DMS114 treated with DMSO at 0.1 percent for 48 hours (cell line): Measurements from ENCODE around the gene GRIK3.
"Not testable (repeated sequence)": the region's sequence is repeated elsewhere in the genome, so short reads cannot be mapped to it uniquely, and the experiment has no call there.

Experiments used
- DNase-seq: peaks from one replicate; lab custom pipeline; 2025; ENCODE audit not compliant: unreplicated experiment; lab: John Stamatoyannopoulos, UW

GRIK3 gene

DNA sequence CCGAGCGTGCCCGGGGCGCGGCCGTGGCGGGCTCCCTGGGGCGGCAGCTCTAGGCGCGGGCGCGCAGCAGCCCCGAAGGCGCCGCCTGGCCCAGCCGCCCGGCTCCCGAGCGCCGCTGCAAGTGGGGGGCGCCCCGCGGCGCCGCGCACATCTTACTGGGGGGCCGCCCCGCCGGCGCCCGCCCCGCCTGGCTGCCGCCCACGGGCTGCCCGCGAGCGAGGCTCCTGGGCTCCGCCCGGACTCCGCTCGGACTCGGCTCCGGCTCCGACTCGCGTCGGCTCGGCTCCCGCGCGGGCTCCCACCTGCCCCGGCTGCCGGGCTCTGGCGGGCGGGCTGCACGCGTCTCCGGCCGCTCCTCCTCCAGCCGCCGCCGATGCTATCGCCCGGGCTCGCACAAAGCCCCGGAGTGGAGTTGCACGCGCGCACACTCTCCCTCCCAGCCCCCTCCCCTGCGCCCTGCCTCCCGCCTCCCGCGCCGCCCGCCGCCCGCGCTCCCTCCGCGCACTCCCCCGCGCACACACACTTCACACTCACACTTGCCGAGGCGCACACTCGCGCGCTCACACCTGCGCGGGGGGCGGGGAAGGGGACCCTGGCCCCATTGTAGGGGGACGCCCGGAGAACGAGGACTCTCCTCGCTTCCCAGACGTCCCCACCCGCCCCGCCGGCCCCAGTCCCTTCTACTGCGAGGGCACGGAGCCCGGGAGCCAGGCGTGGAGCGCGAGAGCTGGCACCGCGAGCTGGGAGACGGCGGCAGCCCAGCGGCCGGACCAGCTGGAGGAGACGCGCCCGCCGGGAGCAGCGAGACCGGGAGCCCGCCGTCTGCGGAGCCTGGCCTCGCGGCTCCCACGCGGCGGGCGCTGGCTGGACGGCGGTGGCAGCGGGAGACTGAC is at the start of gene GRIK3:
Gene GRIK3, minus strand, starts transcription at position 395 of the 893 bp plus-strand sequence. CDS start 407 bp downstream, outside the sequence.
- no peak for DNase-seq

DNA sequence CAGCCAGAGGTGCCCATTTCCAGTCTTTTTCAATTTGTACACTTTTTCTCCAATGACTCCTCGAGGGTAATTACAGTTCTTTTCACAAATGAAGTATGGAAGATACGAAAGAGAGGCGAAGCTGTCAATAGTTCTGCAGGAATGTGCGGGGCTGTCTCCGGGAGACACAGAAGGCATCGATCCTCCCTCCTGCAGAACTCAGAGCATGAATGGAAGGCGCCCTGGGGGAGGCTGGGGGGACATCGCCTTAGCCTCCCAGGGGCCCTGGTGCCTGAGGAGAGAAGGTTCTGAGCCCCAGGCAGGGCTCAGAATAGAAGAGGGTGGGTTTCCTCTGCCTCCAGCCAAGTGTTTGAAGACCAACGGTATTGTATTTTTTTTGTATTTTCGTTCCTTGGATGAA is 49.7 kb upstream of the GRIK3 start:
- DNase-seq: no peak

DNA sequence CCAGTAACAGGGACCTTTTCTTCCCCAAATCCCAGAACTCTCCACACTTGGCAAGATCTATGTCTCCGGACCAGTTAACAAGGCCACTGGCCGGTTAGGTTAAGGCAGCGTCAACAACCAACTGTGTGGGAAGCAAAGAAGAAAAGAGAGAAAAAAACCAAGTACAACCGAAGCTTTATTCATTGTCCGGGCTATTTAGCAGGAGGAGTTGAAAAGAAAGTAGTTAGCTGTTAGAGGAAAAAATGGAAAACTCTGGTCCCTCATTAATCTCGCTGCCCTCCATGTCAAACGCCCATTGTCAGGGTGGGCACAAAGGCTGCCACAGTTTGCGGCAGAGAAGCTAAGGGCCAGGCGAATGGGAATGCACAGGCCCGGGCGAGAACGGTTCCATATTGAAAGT is 49.3 kb upstream of the GRIK3 start:
- DNase-seq: no peak

DNA sequence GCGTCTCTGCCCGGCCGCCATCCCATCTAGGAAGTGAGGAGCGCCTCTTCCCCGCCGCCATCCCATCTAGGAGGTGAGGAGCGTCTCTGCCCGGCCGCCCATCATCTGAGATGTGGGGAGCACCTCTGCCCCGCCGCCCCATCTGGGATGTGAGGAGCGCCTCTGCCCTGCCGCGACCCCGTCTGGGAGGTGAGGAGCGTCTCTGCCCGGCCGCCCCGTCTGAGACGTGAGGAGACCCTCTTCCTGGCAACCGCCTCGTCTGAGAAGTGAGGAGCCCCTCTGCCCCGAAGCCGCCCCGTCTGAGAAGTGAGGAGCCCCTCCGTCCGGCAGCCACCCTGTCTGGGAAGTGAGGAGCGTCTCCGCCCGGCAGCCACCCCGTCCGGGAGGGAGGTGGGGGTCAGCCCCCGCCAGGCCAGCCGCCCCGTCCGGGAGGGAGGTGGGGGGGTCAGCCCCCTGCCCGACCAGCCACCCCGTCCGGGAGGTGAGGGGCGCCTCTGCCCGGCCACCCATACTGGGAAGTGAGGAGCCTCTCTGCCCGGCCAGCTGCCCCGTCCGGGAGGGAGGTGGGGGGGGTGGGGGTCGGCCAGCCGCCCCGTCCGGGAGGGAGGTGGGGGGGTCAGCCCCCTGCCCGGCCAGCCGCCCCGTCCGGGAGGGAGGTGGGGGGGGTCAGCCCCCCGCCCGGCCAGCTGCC is 46.1 kb upstream of the GRIK3 start:
- not testable (repeated sequence) for DNase-seq

DNA sequence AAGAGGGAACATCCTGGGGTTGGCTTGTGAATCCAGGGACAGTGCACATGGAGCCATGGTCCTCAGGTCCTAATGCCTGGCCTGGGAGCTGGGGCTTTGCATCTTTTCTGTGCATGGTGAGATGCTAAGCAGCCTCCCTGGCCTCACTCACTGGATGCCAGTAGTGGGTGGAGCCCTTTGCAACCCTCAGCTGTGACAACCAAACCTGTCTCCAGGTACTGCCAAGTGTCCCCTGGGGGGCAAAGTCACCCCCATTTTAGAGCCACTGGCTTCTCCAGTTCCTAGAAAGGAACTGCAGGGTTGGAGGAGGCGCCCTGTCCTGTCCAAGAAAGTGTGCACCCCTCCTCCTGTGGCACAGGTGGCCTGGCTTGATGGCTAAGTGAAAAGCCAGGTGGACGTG is 44.6 kb upstream of the GRIK3 start:
- no peak for DNase-seq

DNA sequence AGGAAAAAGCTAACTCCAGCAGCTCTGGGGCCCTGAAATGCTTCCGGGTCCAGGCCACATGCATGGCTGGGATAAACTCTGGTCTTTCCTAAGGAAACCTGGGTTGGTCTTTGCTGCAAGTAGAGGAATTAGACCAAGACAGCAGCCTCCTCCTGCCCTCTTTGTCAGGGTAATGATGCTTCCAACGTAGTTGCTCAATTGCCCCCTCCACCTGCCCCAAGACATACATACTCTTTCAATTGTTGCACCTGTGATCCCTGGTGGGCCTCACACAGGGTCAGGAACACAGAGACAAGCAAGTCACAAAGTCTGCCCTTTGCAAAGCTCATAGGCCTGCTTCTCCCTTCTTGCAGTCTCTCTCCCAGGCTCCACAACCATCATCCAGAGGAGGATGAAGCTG is 41.9 kb upstream of the GRIK3 start:
- no peak for DNase-seq

DNA sequence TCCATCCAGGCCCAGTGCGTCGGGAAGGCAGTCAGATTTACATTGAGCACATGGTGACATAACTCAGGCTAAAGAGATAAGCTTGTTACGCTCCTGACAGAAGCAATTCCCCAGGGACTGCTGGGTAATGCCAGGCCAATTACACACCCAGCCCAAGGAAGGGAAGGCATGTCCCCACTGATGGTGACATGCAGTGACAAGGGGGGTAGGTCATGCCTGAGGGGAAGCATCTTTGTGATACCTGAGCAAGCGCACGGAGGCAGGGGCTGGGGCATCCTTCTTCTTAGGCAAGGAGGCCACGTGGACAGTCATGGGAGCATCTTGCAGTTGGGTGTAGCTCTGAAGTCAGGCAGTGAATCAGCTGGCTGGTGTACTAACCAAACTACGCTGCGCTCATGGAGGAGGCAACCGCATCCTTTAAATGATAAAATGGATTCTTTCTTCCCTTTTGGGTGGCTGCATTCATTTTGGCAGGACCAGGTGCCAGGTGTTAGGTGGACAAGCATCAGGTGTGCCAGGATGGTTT is 39.6 kb upstream of the GRIK3 start:
- no peak for DNase-seq

DNA sequence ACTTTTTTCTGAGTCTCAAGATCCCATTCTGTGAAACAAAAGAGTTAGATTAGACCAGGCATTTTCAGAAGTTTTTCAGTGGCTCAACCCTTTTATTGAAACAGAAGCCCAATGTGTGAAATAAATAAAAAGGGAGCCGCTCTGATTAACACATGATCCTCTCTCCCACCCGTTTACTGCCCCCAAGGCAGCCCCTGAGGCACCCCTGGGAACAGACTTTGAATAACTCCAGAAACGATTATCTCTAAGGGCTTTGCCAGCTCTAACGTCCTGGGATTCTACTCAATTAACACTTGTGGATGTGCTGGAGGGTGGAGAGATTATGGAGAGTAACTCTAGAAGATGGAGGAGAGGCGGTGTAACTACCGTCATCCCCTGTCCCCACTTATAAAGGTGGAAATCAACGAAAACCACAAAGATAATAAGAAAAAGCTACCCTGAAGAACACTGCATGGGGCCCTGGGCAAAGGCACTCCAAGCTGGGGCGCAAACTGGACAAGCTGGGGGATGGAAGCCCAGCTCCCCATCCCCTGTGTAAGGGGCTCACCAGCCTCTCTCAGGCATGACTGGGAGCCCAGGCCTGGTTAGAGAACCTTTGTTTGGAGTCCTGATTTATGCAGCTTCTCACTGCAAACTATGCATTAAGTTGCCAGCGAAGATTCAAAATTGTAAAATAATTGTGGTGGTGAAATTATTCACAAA is 39.0 kb upstream of the GRIK3 start:
- no peak for DNase-seq

DNA sequence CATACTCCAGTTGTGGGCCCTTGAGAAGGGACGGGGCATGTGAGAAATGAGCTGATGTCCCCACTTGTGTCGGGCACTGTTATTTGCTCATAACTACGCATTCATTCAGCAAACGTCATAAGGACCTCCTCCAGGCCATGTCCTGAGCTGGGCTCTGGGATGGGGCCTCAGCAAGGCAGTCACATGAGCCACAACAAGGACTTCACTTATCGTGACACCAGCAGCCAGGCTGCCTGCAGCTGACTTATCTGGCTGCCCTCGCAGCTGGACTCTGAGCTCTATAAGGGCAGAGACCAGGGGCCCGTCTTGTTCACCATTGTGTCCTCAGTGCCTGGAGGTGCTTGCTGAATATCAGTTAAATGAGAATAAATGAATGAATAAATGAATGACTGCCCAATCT is 37.5 kb upstream of the GRIK3 start:
- no peak for DNase-seq

DNA sequence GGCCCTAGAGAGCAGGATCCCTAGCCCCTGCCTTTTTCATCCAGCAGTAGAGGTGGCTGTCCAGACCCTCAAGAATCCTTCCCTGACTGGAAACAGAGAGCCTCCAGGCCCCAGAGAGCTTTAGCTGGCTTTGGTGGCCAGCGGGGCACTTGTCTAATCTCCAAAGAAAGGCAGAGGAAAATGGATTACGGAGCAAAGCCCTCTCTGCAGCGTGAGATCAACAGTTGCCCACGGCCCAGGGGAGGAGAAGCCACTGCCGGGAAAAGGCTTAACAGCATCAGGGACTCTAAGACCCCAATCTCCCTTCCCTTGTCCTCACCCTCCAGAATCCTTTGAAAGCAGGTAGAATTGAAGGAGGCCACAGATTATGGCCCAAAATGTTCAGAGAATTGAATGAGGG is 35.8 kb upstream of the GRIK3 start:
- DNase-seq: no peak

DNA sequence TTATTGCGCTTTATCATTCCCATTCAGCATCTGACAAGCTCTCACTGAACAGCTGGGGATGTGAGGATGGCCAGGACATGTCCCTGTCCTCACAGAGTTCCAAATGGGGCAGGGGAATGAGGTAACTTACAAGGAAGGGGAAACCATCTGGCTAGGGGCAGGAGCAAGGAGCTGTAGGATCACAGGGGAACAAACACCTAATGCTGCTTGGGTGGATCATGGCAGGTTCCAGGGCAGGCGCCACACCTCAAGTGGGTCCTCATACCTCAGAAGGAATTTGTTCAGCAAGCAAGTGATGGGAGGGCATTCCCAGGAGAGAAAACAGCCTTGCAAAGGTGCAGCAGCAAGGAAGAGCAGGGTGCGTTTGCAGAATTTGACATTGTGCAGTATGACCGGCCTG is 35.1 kb upstream of the GRIK3 start:
- no peak for DNase-seq

DNA sequence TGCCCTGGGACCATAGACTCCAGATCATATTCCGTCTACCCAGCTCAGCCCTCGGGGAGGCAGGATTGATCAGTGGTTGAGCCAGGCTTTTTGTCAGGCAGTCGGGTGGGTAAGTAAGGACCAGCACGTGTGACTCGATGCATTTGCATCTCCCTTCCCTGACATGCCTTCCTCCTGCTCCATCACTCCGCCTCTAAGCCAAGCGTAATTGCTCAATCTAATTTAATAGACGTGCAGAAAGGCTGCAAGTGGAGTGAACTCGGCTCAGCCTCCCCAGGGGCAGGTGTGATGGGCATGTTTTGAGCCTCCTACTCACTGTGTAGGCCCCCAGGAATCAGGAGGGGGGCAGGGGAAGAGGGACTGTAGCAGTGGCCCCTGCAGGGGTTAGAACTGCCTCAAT is 34.6 kb upstream of the GRIK3 start:
- no peak for DNase-seq

DNA sequence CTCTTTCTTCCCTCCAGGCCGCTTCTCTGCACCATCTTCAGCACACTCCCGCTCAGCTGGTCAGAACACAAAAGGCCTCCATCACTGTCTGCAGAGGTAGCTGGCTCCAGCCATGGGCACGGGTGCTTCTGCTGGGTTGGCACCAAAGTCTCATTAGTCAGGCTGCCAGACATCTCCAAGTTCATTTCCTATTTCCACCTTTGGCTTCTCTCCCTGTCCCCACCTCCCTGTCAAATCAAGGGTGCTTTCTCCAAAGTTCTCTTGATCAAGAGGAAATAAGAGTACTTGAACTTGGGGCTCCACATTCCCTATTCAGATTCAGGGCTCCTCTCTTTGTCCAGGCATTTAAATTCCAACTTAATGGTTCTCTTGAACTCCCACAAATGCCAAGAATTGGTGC is 33.9 kb upstream of the GRIK3 start:
- no peak for DNase-seq

DNA sequence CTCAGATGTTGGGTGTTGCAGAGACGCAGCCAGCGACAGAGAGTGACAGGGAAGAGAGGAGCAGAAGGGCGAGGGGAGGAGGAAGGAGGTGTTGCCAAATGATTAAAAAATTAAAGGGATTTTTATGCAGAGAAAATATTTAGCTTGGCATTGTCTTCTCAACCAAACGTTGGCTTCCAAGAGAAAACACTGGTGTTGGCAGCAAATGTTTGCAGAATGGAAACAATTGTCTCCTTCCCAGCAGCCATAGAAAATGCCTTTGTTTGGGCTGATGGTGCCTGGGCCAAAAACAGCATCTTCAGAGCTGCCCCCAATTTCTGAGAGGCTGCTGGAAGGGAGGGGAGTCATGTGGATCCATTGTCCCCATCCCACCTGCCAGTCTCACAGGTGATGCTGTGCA is 29.7 kb upstream of the GRIK3 start:
- DNase-seq: no peak

DNA sequence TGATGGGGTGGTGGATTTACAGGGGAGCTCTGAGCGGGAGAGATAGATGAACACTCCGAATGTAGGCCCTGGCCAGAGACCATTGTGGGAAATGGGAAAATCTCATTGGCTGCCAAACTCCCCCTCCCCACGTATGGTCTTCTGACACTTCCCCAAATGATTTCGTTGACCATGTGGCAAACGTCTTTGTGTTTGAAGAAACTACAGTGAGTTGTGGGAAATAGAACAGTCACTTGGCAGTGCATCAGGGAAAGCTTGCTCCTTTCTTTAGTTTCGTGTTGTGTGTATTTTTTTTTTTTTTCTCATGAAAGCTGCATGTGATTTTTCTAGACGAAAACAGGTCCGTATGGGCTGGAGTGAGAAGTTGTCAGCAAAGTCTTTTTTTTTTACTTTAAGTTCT is 25.0 kb upstream of the GRIK3 start:
- DNase-seq: no peak

DNA sequence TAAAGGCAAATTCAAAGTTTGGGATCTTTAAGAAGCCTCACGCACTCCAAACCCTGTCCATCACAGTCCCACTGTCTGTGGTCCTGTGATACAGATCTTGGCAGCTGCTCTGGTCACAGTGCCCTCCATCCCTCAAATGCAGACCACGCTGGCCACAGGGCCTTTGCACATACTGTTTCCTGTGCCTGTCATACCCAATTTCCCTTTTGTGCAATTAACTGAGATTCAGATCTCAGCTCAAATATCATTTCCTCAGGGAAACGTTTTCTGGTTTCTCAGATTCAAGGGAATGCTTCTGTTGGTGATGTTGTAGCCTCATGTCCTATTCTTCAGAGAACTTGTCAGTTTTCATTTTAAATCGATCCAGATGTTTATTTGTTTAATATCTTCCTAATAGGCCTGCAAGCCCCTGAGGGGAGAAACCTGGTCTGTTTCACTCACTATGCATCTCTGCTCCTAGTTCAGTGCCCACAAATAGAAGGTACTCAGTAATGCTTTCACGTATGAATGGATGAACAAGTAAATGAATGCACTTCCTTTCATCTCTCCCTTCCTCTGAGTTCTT is 24.2 kb upstream of the GRIK3 start:
- no peak for DNase-seq

DNA sequence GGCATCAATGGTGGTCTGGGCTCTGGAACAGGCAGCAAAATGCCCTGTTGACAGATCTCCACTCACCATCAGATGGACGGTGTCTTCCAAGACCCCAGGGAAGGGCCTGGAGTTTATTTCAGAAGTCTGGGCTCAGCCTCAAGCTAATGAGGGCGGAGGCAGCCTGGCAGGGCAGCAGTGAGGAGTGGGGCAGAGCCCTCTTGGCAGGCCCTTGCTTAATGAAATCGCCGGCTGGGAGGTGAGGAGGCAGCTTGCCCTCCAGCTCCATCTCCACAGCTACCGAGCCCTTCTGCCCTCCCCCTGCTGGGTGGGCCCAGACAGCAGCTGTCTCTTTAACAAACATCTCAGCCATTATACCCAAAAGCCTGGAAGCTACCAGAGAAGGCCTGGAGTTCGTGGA is 22.0 kb upstream of the GRIK3 start:
- DNase-seq: no peak

DNA sequence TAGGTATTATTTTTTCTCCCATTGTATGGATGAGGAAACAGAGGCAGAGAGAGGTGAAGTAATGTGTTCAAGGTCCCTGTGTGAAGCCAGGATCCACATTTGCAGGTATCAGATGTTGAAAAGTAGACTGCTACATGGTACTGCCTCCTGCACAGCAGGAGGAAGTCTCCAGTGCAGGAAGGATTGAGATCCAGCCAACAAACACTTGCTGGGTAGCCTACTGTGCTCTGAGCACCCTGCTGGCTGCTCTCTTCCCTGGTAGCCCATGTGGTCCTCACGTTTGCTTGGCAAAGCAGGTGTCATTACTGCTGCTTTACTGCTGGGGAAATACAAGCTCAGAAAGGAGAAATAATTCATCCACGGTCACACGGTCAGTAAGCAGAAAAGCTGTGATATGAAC is 21.3 kb upstream of the GRIK3 start:
- no peak for DNase-seq

DNA sequence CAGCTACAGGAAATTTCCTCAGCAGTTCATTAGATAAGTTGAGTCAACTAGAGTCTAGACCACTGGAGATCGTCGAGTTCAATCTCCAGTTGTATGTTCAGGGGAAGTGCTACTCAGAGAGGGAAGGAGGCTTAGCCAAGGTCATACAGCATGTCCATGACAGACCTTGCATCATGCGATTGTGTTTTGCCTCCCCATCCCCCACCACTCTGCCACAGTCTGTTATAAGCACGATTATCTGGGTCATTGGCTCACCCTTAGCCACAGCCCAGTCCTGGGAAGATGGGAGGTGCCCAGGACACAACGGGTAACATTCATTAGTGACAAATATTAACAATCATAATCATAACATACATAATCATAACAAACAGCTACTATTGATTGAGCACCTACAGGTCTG is 18.9 kb upstream of the GRIK3 start:
- DNase-seq: no peak

DNA sequence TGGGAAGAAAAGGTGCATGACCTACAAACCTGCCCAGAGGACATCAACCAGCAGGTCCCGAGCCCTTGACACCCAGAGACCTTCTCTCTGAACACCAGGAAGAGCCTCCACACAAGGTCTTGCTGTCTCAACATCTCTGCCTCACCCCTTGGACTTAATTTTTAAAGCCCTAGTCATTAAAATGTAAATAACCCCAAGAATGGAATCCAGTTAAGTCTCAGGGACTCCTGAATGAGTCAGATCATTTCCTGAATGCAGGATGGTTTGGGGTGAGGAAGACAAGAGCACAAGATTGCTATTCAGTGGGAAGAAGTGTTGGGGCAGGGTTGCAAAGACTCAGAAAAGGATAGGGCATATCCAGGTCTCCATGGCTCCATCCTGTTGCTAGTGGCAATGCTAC is 17.8 kb upstream of the GRIK3 start:
- no peak for DNase-seq

DNA sequence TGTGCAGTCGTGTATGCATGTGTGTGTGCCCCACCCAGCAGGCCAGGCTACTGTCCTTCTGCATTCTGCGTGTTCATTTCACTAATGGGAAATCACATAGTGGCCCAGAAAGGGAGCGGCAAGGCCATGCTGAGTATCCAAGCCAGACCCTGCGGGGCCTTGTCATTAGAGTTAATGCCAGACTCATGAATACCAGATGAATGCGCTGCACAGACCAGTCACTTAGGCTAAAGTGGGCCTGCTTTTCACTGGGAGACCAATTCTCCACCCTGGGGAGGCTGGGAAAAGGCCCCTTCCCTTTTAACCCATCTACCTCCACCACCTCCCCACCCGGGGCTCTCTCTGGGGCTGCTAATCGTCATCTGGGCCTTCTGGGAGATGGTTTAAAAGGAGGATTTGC is 17.0 kb upstream of the GRIK3 start:
- no peak for DNase-seq
